Urothelium cell line (cell line): ENCODE results near the gene CDK5RAP2.

Experiments used
- DNase-seq: peaks from one replicate; pipeline ENCODE4 v3.0.0; 2011; ENCODE audit warnings: low spot score, mixed read lengths
- FAIRE-seq: peaks from 2 replicates; lab custom pipeline; 2011; peaks lifted over from hg19 to GRCh38; lab: Jason Lieb, UNC

CDK5RAP2 gene

GRCh38 chr9:120593250-120593954, 13.4 kb upstream of the CDK5RAP2 start:
- no peak for FAIRE-seq
- no peak for DNase-seq

- DNase-seq: no peak
- FAIRE-seq: no peak
Observed at GRCh38 chr9:120592210-120592609, 12.2 kb upstream of the CDK5RAP2 start.

- DNase-seq (no peak), FAIRE-seq (no peak)
Observed at GRCh38 chr9:120587328-120587727, 7.4 kb upstream of the CDK5RAP2 start.

- no peak for FAIRE-seq
- DNase-seq: peak; percentile 61
Observed at GRCh38 chr9:120583958-120584369, 4.0 kb upstream of the CDK5RAP2 start.

- DNase-seq: peak; percentile 20
- FAIRE-seq: no peak
Observed at GRCh38 chr9:120579139-120580050, 572 bp downstream of the CDK5RAP2 start.

GRCh38 chr9:120574473-120574872, 5.5 kb downstream of the CDK5RAP2 start:
- DNase-seq (no peak), FAIRE-seq (no peak)

- no peak for DNase-seq
- no peak for FAIRE-seq
Observed at GRCh38 chr9:120572472-120572871, 7.5 kb downstream of the CDK5RAP2 start.

- no peak for DNase-seq
Observed at GRCh38 chr9:120571443-120572257, 8.3 kb downstream of the CDK5RAP2 start.

GRCh38 chr9:120570296-120570695, 9.7 kb downstream of the CDK5RAP2 start:
- FAIRE-seq (no peak), DNase-seq (no peak)

More at GRCh38 chr9:120571443-120572257, 8.3 kb downstream of the CDK5RAP2 start:
- no peak for FAIRE-seq

GRCh38 chr9:120569556-120569955, 10.4 kb downstream of the CDK5RAP2 start:
- FAIRE-seq: no peak
- no peak for DNase-seq

GRCh38 chr9:120568816-120569215, 11.2 kb downstream of the CDK5RAP2 start:
- FAIRE-seq: no peak
- no peak for DNase-seq

- DNase-seq: no peak
- FAIRE-seq: no peak
Observed at GRCh38 chr9:120567874-120568273, 12.1 kb downstream of the CDK5RAP2 start.

GRCh38 chr9:120567081-120567480, 12.9 kb downstream of the CDK5RAP2 start:
- no peak for FAIRE-seq

GRCh38 chr9:120564589-120564988, 15.4 kb downstream of the CDK5RAP2 start:
- no peak for FAIRE-seq
- no peak for DNase-seq

More at GRCh38 chr9:120567081-120567480, 12.9 kb downstream of the CDK5RAP2 start:
- no peak for DNase-seq

- DNase-seq: no peak
- no peak for FAIRE-seq
Observed at GRCh38 chr9:120562861-120563443, 17.0 kb downstream of the CDK5RAP2 start.

- FAIRE-seq (no peak), DNase-seq (no peak)
Observed at GRCh38 chr9:120561709-120562108, 18.3 kb downstream of the CDK5RAP2 start.

- DNase-seq: no peak
- FAIRE-seq: no peak
Observed at GRCh38 chr9:120559546-120559945, 20.4 kb downstream of the CDK5RAP2 start.

- no peak for FAIRE-seq
Observed at GRCh38 chr9:120558454-120558853, 21.5 kb downstream of the CDK5RAP2 start.

GRCh38 chr9:120557205-120557604, 22.8 kb downstream of the CDK5RAP2 start:
- DNase-seq (no peak), FAIRE-seq (no peak)

More at GRCh38 chr9:120558454-120558853, 21.5 kb downstream of the CDK5RAP2 start:
- DNase-seq: no peak

- FAIRE-seq: no peak
- no peak for DNase-seq
Observed at GRCh38 chr9:120556775-120557174, 23.2 kb downstream of the CDK5RAP2 start.

GRCh38 chr9:120555839-120556238, 24.1 kb downstream of the CDK5RAP2 start:
- FAIRE-seq: no peak
- no peak for DNase-seq
